HG03342 (cell line): ENCODE data around the gene CSMD2.

Experiments used
- ATAC-seq: cut with Tn5 transposase; IDR thresholded peaks from one replicate; pipeline ENCODE4 v1.9.1; 2021; ENCODE audit warnings: mild to moderate bottlenecking, moderate library complexity; ENCODE audit not compliant: unreplicated experiment

The CSMD2 gene

GRCh38 chr1:33916786-33917185 lies 248.2 kb downstream of the CSMD2 start:
- ATAC-seq, result no peak

GRCh38 chr1:33914531-33914930 lies 250.5 kb downstream of the CSMD2 start:
- ATAC-seq, result no peak

- ATAC-seq, result no peak
These were observed 256.6 kb downstream of the CSMD2 start for GRCh38 chr1:33908324-33908956.

- ATAC-seq, result no peak
These were observed 258.9 kb downstream of the CSMD2 start for GRCh38 chr1:33906156-33906555.

- ATAC-seq, result no peak
These were observed 259.8 kb downstream of the CSMD2 start for GRCh38 chr1:33905241-33905640.

GRCh38 chr1:33903210-33903589 lies 261.8 kb downstream of the CSMD2 start:
- ATAC-seq, result peak; percentile 76

GRCh38 chr1:33902486-33903209 lies 262.4 kb downstream of the CSMD2 start:
- peak; percentile 81 for ATAC-seq

GRCh38 chr1:33899746-33900145 lies 265.3 kb downstream of the CSMD2 start:
- no peak for ATAC-seq

- no peak for ATAC-seq
These were observed 266.1 kb downstream of the CSMD2 start for GRCh38 chr1:33898881-33899280.

GRCh38 chr1:33898406-33898805 lies 266.6 kb downstream of the CSMD2 start:
- no peak for ATAC-seq

GRCh38 chr1:33897092-33897725 lies 267.8 kb downstream of the CSMD2 start:
- no peak for ATAC-seq

- no peak for ATAC-seq
These were observed 269.1 kb downstream of the CSMD2 start for GRCh38 chr1:33895976-33896375.

- ATAC-seq, result no peak
These were observed 269.6 kb downstream of the CSMD2 start for GRCh38 chr1:33895396-33895795.

GRCh38 chr1:33893147-33893830 lies 271.7 kb downstream of the CSMD2 start:
- ATAC-seq, result no peak

- ATAC-seq, result no peak
These were observed 278.5 kb downstream of the CSMD2 start for GRCh38 chr1:33886496-33886895.

- no peak for ATAC-seq
These were observed 284.7 kb downstream of the CSMD2 start for GRCh38 chr1:33880305-33880704.

GRCh38 chr1:33878392-33878791 lies 286.6 kb downstream of the CSMD2 start:
- no peak for ATAC-seq

- no peak for ATAC-seq
These were observed 287.9 kb downstream of the CSMD2 start for GRCh38 chr1:33876970-33877650.

- ATAC-seq, result no peak
These were observed 289.2 kb downstream of the CSMD2 start for GRCh38 chr1:33875862-33876261.

- ATAC-seq, result no peak
These were observed 290.4 kb downstream of the CSMD2 start for GRCh38 chr1:33874636-33875035.

- ATAC-seq, result no peak
These were observed 292.3 kb downstream of the CSMD2 start for GRCh38 chr1:33872683-33873082.
